Adrenal gland (tissue), 12 donors: Measurements from ENCODE around the gene PBX3. TPM values are rescaled to one million over a fixed set of nuclear protein-coding genes. Genes with fewer than 3 reads are reported as not detected.

ENCODE experiments used
- DNase-seq, 7 donors: peaks; one replicate each; pipeline ENCODE4 v3.0.0-alpha.2; 2019 to 2020
- H3K27ac ChIP-seq, 5 donors: fragments of 200-600 bp; sonication (generic) in 4 of 5; 1 replicate in 3 of 5; 2 replicates in 2 of 5; pipeline versions ENCODE4 v1.5.1 to v1.8.0; 2016 to 2020; ENCODE audit warnings: mild to moderate bottlenecking in 1 of 5
- H3K27me3 ChIP-seq: fragments of 200-600 bp; 2 replicates; pipeline ENCODE4 v1.8.0; 2021
- H3K36me3 ChIP-seq, 2 donors: fragments of 200-600 bp; replicated peaks in 1 of 2; 1 replicate in 1 of 2; 2 replicates in 1 of 2; pipeline versions ENCODE4 v1.5.1 to v1.8.0; 2018 to 2022
- H3K4me1 ChIP-seq, 2 donors: fragments of 200-600 bp; replicated peaks in 1 of 2; 1 replicate in 1 of 2; 2 replicates in 1 of 2; pipeline versions ENCODE4 v1.5.1 to v1.8.0; 2018 to 2021
- H3K4me3 ChIP-seq, 4 donors: fragments of 200-600 bp; sonication (generic) in 3 of 4; one replicate each; pipeline ENCODE4 v1.5.1; 2016 to 2018
- H3K9me3 ChIP-seq, 3 donors: fragments of 200-600 bp; sonication (generic) in 1 of 3; replicated peaks in 1 of 3; 1 replicate in 2 of 3; 2 replicates in 1 of 3; pipeline versions ENCODE4 v1.5.1 to v1.8.0; 2016 to 2021
- CTCF ChIP-seq, 6 experiments: fragments of 450-650 bp in 4 of 6; fragments of 200-600 bp in 2 of 6; sonication (generic) in 1 of 6; IDR thresholded peaks; 1 replicate in 5 of 6; 2 replicates in 1 of 6; pipeline versions ENCODE4 v1.5.1 to v1.8.0; 2016 to 2021; ENCODE audit warnings: antibody characterized with exemption in 6 of 6, mild to moderate bottlenecking in 2 of 6, moderate library complexity in 1 of 6
- POLR2A ChIP-seq, 2 donors: fragments of 450-650 bp; IDR thresholded peaks; one replicate each; pipeline ENCODE4 v1.6.1; 2017; ENCODE audit warnings: antibody characterized with exemption in 2 of 2, mild to moderate bottlenecking in 2 of 2, moderate library complexity in 1 of 2
- whole genome bisulfite sequencing, 4 donors: extraction: QIAGEN DNeasy Blood & Tissue Kit in 2 of 4; methylation state at CpG; one replicate each; pipeline versions ENCODE4 v1.1.5 to v1.1.7; 2013 to 2017; 5-methylcytosine and 5-hydroxymethylcytosine counted together
- intact Hi-C, 2 donors: fragments of 100-400 bp; cut with DNase I; formaldehyde crosslinking; loops; one replicate each; pipeline versions ENCODE4 v1.14.1 to v1.15.0; 2022 to 2023
- polyA plus RNA-seq, 3 donors: library from polyadenylated mRNA; stranded (reverse); fragments of 200-250 nt in 2 of 3; fragments of 350-450 nt in 1 of 3; fragmentation: Illumina TruSeq in 1 of 3; extraction: RNeasy Lipid Tissue Mini Kit (QIAGEN cat#74804) in 1 of 3; gene quantifications; one replicate each; pipeline ENCODE4 v1.2.3, GENCODE V29; 2013 to 2014
- total RNA-seq, 9 donors: library from RNA; depleted of rRNA in 4 of 9; stranded (reverse); fragments of >200 nt in 4 of 9; fragments of 120-200 nt in 1 of 9; fragmentation: NEBNext Ultra II Directional in 1 of 9; extraction: Animal tissue kit (Norgen Biotek cat#: 25700) in 1 of 9; gene quantifications; one replicate each; pipeline versions ENCODE4 v1.1.0 to v1.2.4, GENCODE V29; 2013 to 2023
- donor health status: healthy with polysubstance abuse.
- donor health status: Bipolar disorder and iron deficiency.
- donor health status: DM: yes; HTN: yes; CAD: no.
- donor health status: DM: no; HTN: no; CAD: no.
- donor health status: DM: no; HTN: no; CAD: no.
- donor health status: DM: yes; HTN: yes; CAD: no.

Gene PBX3
- total and polyA plus RNA-seq, 12 donors, result 18.3 to 231 (median 133) TPM

GRCh38 chr9:126016579-126017290 lies 269.6 kb downstream of the PBX3 start:
- no peaks in the 10 kb centered on the region for H3K9me3 ChIP-seq
- H3K4me3 ChIP-seq, result no peak overlapping the region
- no peaks in the 10 kb centered on the region for H3K4me1 ChIP-seq
- intact Hi-C loops, result no loop called here
- no peak for DNase-seq
- no peaks in the 10 kb centered on the region for H3K36me3 ChIP-seq
- H3K27ac ChIP-seq, result no peak overlapping the region
- H3K27me3 ChIP-seq, result no peaks in the 10 kb centered on the region
- 90 to 100% (median 92%) methylated on average over 1 to 24 of the region's 24 CpGs for WGBS, 4 donors
- TF ChIP-seq POLR2A (IDR thresholded peaks at IDR 0.05), result no peak
- TF ChIP-seq CTCF (IDR thresholded peaks at IDR 0.05), result no peak

Other genes with a start within 250 kb of the PBX3 start
- 100 to 1,000 TPM in 5 of 9 donors, 10 to 100 TPM in 4; 72.2 to 156 (median 111) TPM for gene MAPKAP1, start 40.2 kb upstream of the PBX3 start, total RNA-seq
- gene MAPKAP1, start 40.2 kb upstream of the PBX3 start, polyA plus RNA-seq, result 10 to 100 TPM; 73.8 to 94.2 (median 86.2) TPM